Neural cell (in vitro differentiated cells): Measurements from ENCODE around the gene CRADD. TPM values are rescaled to one million over a fixed set of nuclear protein-coding genes. Genes with fewer than 3 reads are reported as not detected.

Source experiments
- H2AFZ ChIP-seq: fragments of 200-600, 300-800 bp; sonication (generic), shearing (Covaris generic); 2 replicates; pipeline ENCODE4 v1.6.0; 2014; ENCODE audit warnings: low read depth, mild to moderate bottlenecking, antibody characterized with exemption, low read length, moderate library complexity
- H3F3A ChIP-seq: fragments of 200-600 bp; shearing (Covaris generic); 2 replicates; pipeline ENCODE4 v1.6.1; 2016; ENCODE audit warnings: mild to moderate bottlenecking, moderate library complexity, mixed read lengths, antibody characterized with exemption, low read length; ENCODE audit not compliant: insufficient read depth, poor library complexity, severe bottlenecking
- H3K27ac ChIP-seq: fragments of 200-600, 300-800 bp; sonication (generic), shearing (Covaris generic); 2 replicates; pipeline ENCODE4 v1.5.1; 2014; ENCODE audit warnings: mild to moderate bottlenecking, low read length, moderate library complexity
- H3K27me3 ChIP-seq: fragments of 300-800, 200-600 bp; sonication (generic), shearing (Covaris generic); 2 replicates; pipeline ENCODE4 v1.6.0; 2014; ENCODE audit warnings: mild to moderate bottlenecking, low read depth, low read length, moderate library complexity; ENCODE audit not compliant: insufficient read depth
- H3K36me3 ChIP-seq: fragments of 300-800, 200-600 bp; sonication (generic), shearing (Covaris generic); 2 replicates; pipeline ENCODE4 v1.5.1; 2014; ENCODE audit warnings: mild to moderate bottlenecking, antibody characterized with exemption, low read length, moderate library complexity; ENCODE audit not compliant: insufficient read depth
- H3K4me2 ChIP-seq: fragments of 300-800, 200-600 bp; sonication (generic), shearing (Covaris generic); 2 replicates; pipeline ENCODE4 v1.6.0; 2014; ENCODE audit warnings: mild to moderate bottlenecking, low read length
- H3K4me3 ChIP-seq: fragments of 300-800, 200-600 bp; sonication (generic), shearing (Covaris generic); 2 replicates; pipeline ENCODE4 v1.5.1; 2014; ENCODE audit warnings: mild to moderate bottlenecking, low read length, moderate library complexity
- H3K79me2 ChIP-seq: fragments of 200-600 bp; shearing (Covaris generic); replicated peaks from 2 replicates; pipeline ENCODE4 v1.6.0; 2014; ENCODE audit warnings: mild to moderate bottlenecking, low read length, moderate library complexity; ENCODE audit not compliant: insufficient read depth
- H3K9ac ChIP-seq: fragments of 300-800, 200-600 bp; sonication (generic), shearing (Covaris generic); 2 replicates; pipeline ENCODE4 v1.6.1; 2016; ENCODE audit warnings: mild to moderate bottlenecking, low read length, mixed read lengths
- H3K9me2 ChIP-seq: fragments of 200-600 bp; shearing (Covaris generic); 2 replicates; pipeline ENCODE4 v1.6.1; 2016; ENCODE audit warnings: mild to moderate bottlenecking, low read length, mixed read lengths; ENCODE audit not compliant: insufficient read depth
- H3K9me3 ChIP-seq: fragments of 200-600, 300-800 bp; sonication (generic), shearing (Covaris generic); 2 replicates; pipeline ENCODE4 v1.6.1; 2016; ENCODE audit warnings: mild to moderate bottlenecking, mixed run types, low read length, moderate library complexity, mixed read lengths
- H4K20me1 ChIP-seq: fragments of 200-600 bp; shearing (Covaris generic); 2 replicates; pipeline ENCODE4 v1.6.1; 2016; ENCODE audit warnings: mild to moderate bottlenecking, mixed run types; ENCODE audit not compliant: insufficient read depth
- CTCF ChIP-seq: fragments of 450-650 bp; IDR thresholded peaks from 2 replicates; pipeline ENCODE4 v1.5.1; 2014; ENCODE audit warnings: antibody characterized with exemption, mild to moderate bottlenecking, moderate library complexity; ENCODE audit not compliant: poor library complexity, severe bottlenecking
- EP300 ChIP-seq: fragments of 450-650 bp; conservative IDR thresholded peaks from 2 replicates; pipeline ENCODE4 v1.6.1; 2014; ENCODE audit warnings: antibody characterized with exemption, mild to moderate bottlenecking, moderate library complexity; ENCODE audit not compliant: poor library complexity, severe bottlenecking
- EZH2 ChIP-seq: fragments of 200-600, 300-800 bp; shearing (Covaris generic), sonication (generic); IDR thresholded peaks from 2 replicates; pipeline ENCODE4 v1.6.1; 2014; ENCODE audit warnings: antibody characterized with exemption, low read length, borderline replicate concordance, mild to moderate bottlenecking; ENCODE audit not compliant: insufficient read depth, poor library complexity, severe bottlenecking
- MXI1 ChIP-seq: fragments of 450-650 bp; conservative IDR thresholded peaks from 2 replicates; pipeline ENCODE4 v1.6.1; 2014; ENCODE audit warnings: antibody characterized with exemption, mild to moderate bottlenecking; ENCODE audit not compliant: poor library complexity, severe bottlenecking
- POLR2AphosphoS5 ChIP-seq: IDR thresholded peaks from 2 replicates; pipeline ENCODE4 v1.6.1; 2012
- RAD21 ChIP-seq: fragments of 450-650 bp; conservative IDR thresholded peaks from 2 replicates; pipeline ENCODE4 v1.6.1; 2014; ENCODE audit warnings: antibody characterized with exemption, mild to moderate bottlenecking, moderate library complexity
- REST ChIP-seq: IDR thresholded peaks from 2 replicates; pipeline ENCODE4 v1.6.1; 2012; ENCODE audit warnings: borderline replicate concordance
- SMC3 ChIP-seq: fragments of 450-650 bp; conservative IDR thresholded peaks from 2 replicates; pipeline ENCODE4 v1.6.1; 2014; ENCODE audit warnings: antibody characterized with exemption, mild to moderate bottlenecking, moderate library complexity; ENCODE audit not compliant: poor library complexity
- TAF1 ChIP-seq: IDR thresholded peaks from 2 replicates; pipeline ENCODE4 v1.6.1; 2012; ENCODE audit warnings: low read depth
- polyA plus RNA-seq: library from polyadenylated mRNA; depleted of rRNA; stranded (reverse); fragments of >200 nt; gene quantifications from 2 replicates; pipeline ENCODE4 v1.2.3, GENCODE V29; 2014

Gene CRADD
- polyA plus RNA-seq, 1 donor from 2014 or later = 23.5 TPM

GRCh38 chr12:93889516-93890212, 212.5 kb downstream of the CRADD start:
- no peak overlapping the region for H3K27ac ChIP-seq
- H3F3A ChIP-seq = no peaks in the 10 kb centered on the region
- H3K9me2 ChIP-seq = no peaks in the 10 kb centered on the region
- H3K4me2 ChIP-seq = no peak overlapping the region
- no peak overlapping the region for H3K9ac ChIP-seq
- H4K20me1 ChIP-seq = no peaks in the 10 kb centered on the region
- H3K9me3 ChIP-seq = no peaks in the 10 kb centered on the region
- H3K4me3 ChIP-seq = no peak overlapping the region
- no peaks in the 10 kb centered on the region for H3K36me3 ChIP-seq
- H3K79me2 ChIP-seq = no peaks in the 10 kb centered on the region
- H2AFZ ChIP-seq = no peak overlapping the region
- no peak for TF ChIP-seq SMC3
- no peak for TF ChIP-seq RAD21
- no peak for TF ChIP-seq POLR2AphosphoS5
- no peak for TF ChIP-seq EP300
- no peaks in the 10 kb centered on the region for H3K27me3 ChIP-seq

DNA sequence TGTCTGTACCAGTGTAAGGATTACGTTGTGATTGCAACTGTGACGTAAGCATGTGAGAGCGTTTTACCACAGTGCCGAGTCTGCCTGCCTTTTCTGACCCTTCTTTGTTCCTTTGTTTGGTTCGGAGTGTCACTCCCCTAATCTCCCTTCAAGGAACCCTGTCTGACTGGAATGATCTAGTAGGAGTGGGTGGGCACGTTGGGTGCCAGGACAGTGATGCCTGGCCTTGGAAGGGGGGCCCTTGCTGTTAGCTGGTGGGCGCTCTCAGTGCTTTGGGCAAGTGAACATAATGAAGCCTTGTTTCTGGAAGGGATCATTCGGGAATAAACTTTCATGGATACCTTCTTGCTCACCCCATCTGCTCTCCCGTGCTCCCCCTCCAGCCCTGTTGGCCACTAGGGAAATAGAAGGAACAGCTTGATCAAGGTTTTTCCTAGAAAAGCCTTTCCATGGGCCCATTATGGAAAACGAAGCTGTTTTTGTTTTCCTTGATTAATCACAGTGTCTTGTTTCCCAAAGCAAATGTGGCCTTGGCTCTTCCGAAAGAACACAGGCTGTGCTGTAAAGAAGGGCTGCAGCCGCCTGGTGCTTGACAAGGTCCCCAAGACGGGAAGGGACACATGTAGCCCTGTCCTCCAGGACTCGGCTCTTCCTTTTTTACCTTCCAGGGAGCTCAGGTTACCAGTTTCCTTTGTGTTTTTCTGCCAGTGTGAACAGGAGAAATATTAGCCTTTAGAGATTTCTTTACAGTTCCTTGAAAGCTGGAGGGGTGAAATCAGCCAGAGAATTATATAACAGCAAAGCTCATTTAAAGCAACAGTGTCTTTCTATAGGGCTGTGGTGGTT, 215.5 kb downstream of the CRADD start:
- Histone ChIP-seq H3K27ac (peak overlapping the region; percentile 48), H3K36me3 (no peaks in the 10 kb centered on the region), H3K9me2 (no peaks in the 10 kb centered on the region), H3F3A (no peaks in the 10 kb centered on the region), H3K27me3 (no peaks in the 10 kb centered on the region), H3K9me3 (no peaks in the 10 kb centered on the region), H3K79me2 (no peaks in the 10 kb centered on the region), H2AFZ (peak overlapping the region; percentile 31), H3K4me3 (no peak overlapping the region), H3K4me2 (no peak overlapping the region), H4K20me1 (no peaks in the 10 kb centered on the region), H3K9ac (peak overlapping the region; percentile 49)
- TF ChIP-seq MXI1 = no peak
- no peak for TF ChIP-seq EP300
- no peak for TF ChIP-seq CTCF
- no peak for TF ChIP-seq POLR2AphosphoS5
- TF ChIP-seq SMC3 = no peak
- no peak for TF ChIP-seq RAD21

DNA sequence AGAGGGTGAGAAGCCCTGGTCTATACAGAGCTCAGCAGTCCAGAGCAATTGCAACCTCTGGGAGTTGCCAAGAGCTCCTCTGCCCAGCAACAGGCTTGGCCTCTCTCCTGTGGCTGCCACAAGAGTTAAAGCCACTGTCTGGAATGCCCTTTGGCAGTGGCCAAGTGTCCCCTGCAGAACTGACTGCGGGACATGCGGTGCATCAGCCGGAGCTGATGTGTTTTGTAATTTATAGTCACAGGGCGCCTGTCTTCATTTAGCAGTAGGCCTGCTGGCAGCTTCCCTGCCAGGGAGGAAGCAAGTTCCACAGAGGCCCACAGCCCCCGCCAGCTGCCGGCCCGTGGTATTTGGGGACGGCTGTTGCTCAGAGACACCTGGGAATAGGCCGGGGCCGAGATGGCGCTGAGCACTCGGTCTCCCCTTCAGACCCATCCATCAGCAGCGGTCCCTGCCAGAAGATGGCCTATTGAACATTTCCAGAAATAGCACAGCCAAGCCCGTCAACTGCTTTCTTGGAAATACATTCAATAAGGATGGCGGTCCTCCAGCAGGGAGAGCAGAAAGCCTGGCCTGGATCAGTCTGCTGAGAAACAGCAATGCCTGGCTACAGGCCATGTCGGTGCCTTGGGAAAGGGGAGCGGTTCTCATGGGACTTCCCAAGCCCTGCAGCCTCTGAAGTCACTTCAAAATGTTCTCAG, 217.4 kb downstream of the CRADD start:
- Histone ChIP-seq H3K9ac (no peak overlapping the region), H3K9me3 (no peaks in the 10 kb centered on the region), H3K4me2 (no peak overlapping the region), H3K36me3 (no peaks in the 10 kb centered on the region), H3K27me3 (no peaks in the 10 kb centered on the region), H3K27ac (no peak overlapping the region), H3K4me3 (no peak overlapping the region), H4K20me1 (no peaks in the 10 kb centered on the region), H3F3A (no peaks in the 10 kb centered on the region), H2AFZ (no peak overlapping the region), H3K79me2 (no peaks in the 10 kb centered on the region), H3K9me2 (no peaks in the 10 kb centered on the region)
- no peak for TF ChIP-seq EP300
- TF ChIP-seq SMC3 = no peak
- TF ChIP-seq EZH2 = no peak
- TF ChIP-seq RAD21 = no peak
- no peak for TF ChIP-seq TAF1
- no peak for TF ChIP-seq MXI1
- TF ChIP-seq REST = no peak
- no peak for TF ChIP-seq CTCF
- TF ChIP-seq POLR2AphosphoS5 = no peak
